SJSA1 (cell line): ENCODE data around the gene CAMK2D. TPM values are rescaled to one million over a fixed set of nuclear protein-coding genes. Genes with fewer than 3 reads are reported as not detected.
A peak's percentile ranks its signal among the peaks of the same experiment; 100 is the strongest.
"Not testable (repeated sequence)": the region's sequence is repeated elsewhere in the genome, so short reads cannot be mapped to it uniquely, and the experiment has no call there.

Experiments
- DNase-seq, 2 experiments: peaks; one replicate each; pipeline ENCODE4 v3.0.0-alpha.2; 2015 to 2020; ENCODE audit warnings: low spot score in 2 of 2, low read depth in 1 of 2
- H3K27ac ChIP-seq: fragments of 250-450 bp; sonication (Bioruptor Pico); 2 replicates; pipeline ENCODE4 v1.5.1; 2020; ENCODE audit warnings: mild to moderate bottlenecking, moderate library complexity
- H3K27me3 ChIP-seq: fragments of 250-450 bp; sonication (Bioruptor Pico); replicated peaks from 2 replicates; pipeline ENCODE4 v1.5.1; 2020; ENCODE audit warnings: mild to moderate bottlenecking, moderate library complexity
- H3K36me3 ChIP-seq: fragments of 250-450 bp; sonication (Bioruptor Pico); 2 replicates; pipeline ENCODE4 v1.5.1; 2020; ENCODE audit warnings: mild to moderate bottlenecking
- H3K4me1 ChIP-seq: fragments of 250-450 bp; sonication (Bioruptor Pico); replicated peaks from 2 replicates; pipeline ENCODE4 v1.6.1; 2021; ENCODE audit warnings: mild to moderate bottlenecking
- H3K4me3 ChIP-seq: fragments of 250-450 bp; sonication (Bioruptor Pico); 2 replicates; pipeline ENCODE4 v1.5.1; 2020; ENCODE audit warnings: mild to moderate bottlenecking
- H3K9me3 ChIP-seq: fragments of 250-450 bp; sonication (Bioruptor Pico); replicated peaks from 2 replicates; pipeline ENCODE4 v1.5.1; 2020; ENCODE audit warnings: mild to moderate bottlenecking
- total RNA-seq: library from RNA; depleted of rRNA; stranded (reverse); fragments of >200 nt; shearing (Covaris generic); gene quantifications from 2 replicates; pipeline ENCODE4 v1.2.3, GENCODE V29; 2014; rRNA removed

The CAMK2D gene
- 42.7 and 42.8 TPM in 2 replicates for total RNA-seq

GRCh38 chr4:113761620-113762185 lies at the start of gene CAMK2D:
TSS of gene CAMK2D (minus strand) at chr4:113761738. CDS start at chr4:113761068, 670 bp downstream.
- no peaks in the 10 kb centered on the region for H3K27me3 ChIP-seq
- peak; percentile 84 to 90 for DNase-seq
- peaks cover 8% of the 10 kb centered on the region; the same call in 1 of the 2 replicates for H3K36me3 ChIP-seq
- H3K27ac ChIP-seq, result peak within 1 kb of the TSS; percentile 93
- H3K9me3 ChIP-seq, result no peaks in the 10 kb centered on the region
- peaks cover 28% of the 10 kb centered on the region for H3K4me1 ChIP-seq
- peak within 1 kb of the TSS; percentile 76 for H3K4me3 ChIP-seq

- H3K27me3 ChIP-seq, result no peaks in the 10 kb centered on the region
- H3K9me3 ChIP-seq, result no peaks in the 10 kb centered on the region
- no peaks in the 10 kb centered on the region for H3K4me1 ChIP-seq
- peak in 1 of 2 experiments; percentile 8 for DNase-seq
- no peak overlapping the region for H3K4me3 ChIP-seq
- H3K27ac ChIP-seq, result no peak overlapping the region
- H3K36me3 ChIP-seq, result no peaks in the 10 kb centered on the region
Measured at GRCh38 chr4:113810906-113811305, 49.4 kb upstream of the CAMK2D start.

GRCh38 chr4:113809311-113809710 lies 47.8 kb upstream of the CAMK2D start:
- H3K27me3 ChIP-seq, result no peaks in the 10 kb centered on the region
- no peaks in the 10 kb centered on the region for H3K36me3 ChIP-seq
- H3K4me1 ChIP-seq, result no peaks in the 10 kb centered on the region
- no peaks in the 10 kb centered on the region for H3K9me3 ChIP-seq
- DNase-seq, result no peak
- no peak overlapping the region for H3K27ac ChIP-seq
- H3K4me3 ChIP-seq, result no peak overlapping the region

GRCh38 chr4:113806850-113807249 lies 45.3 kb upstream of the CAMK2D start:
- H3K27ac ChIP-seq, result no peak overlapping the region
- no peaks in the 10 kb centered on the region for H3K36me3 ChIP-seq
- H3K27me3 ChIP-seq, result no peaks in the 10 kb centered on the region
- no peak for DNase-seq
- H3K9me3 ChIP-seq, result no peaks in the 10 kb centered on the region
- no peaks in the 10 kb centered on the region for H3K4me1 ChIP-seq
- H3K4me3 ChIP-seq, result no peak overlapping the region

- H3K36me3 ChIP-seq, result no peaks in the 10 kb centered on the region
- H3K4me1 ChIP-seq, result no peaks in the 10 kb centered on the region
- no peaks in the 10 kb centered on the region for H3K27me3 ChIP-seq
Measured at GRCh38 chr4:113801882-113802281, 40.3 kb upstream of the CAMK2D start.

GRCh38 chr4:113796381-113796780 lies 34.8 kb upstream of the CAMK2D start:
- H3K4me1 ChIP-seq, DNase-seq: not testable (repeated sequence)

More at GRCh38 chr4:113801882-113802281, 40.3 kb upstream of the CAMK2D start:
- Histone ChIP-seq H3K9me3 (no peaks in the 10 kb centered on the region), H3K27ac (no peak overlapping the region), H3K4me3 (no peak overlapping the region)
- DNase-seq, result no peak

GRCh38 chr4:113790478-113790877 lies 28.9 kb upstream of the CAMK2D start:
- Histone ChIP-seq H3K27me3 (no peaks in the 10 kb centered on the region), H3K4me3 (no peak overlapping the region), H3K36me3 (no peaks in the 10 kb centered on the region), H3K9me3 (no peaks in the 10 kb centered on the region), H3K4me1 (no peaks in the 10 kb centered on the region), H3K27ac (no peak overlapping the region)
- DNase-seq, result no peak

More at GRCh38 chr4:113796381-113796780, 34.8 kb upstream of the CAMK2D start:
- not testable (repeated sequence) for H3K27ac ChIP-seq, H3K27me3 ChIP-seq, H3K36me3 ChIP-seq, H3K9me3 ChIP-seq, H3K4me3 ChIP-seq

GRCh38 chr4:113788888-113789287 lies 27.4 kb upstream of the CAMK2D start:
- Histone ChIP-seq H3K9me3 (no peaks in the 10 kb centered on the region), H3K4me1 (peaks cover 9% of the 10 kb centered on the region), H3K27me3 (no peaks in the 10 kb centered on the region), H3K36me3 (no peaks in the 10 kb centered on the region), H3K4me3 (no peak overlapping the region), H3K27ac (no peak overlapping the region)
- DNase-seq, result no peak

GRCh38 chr4:113785781-113786180 lies 24.2 kb upstream of the CAMK2D start:
- H3K36me3 ChIP-seq, result no peaks in the 10 kb centered on the region

GRCh38 chr4:113784497-113785250 lies 23.1 kb upstream of the CAMK2D start:
- H3K9me3 ChIP-seq, result no peaks in the 10 kb centered on the region
- H3K4me3 ChIP-seq, result no peak overlapping the region
- H3K27me3 ChIP-seq, result no peaks in the 10 kb centered on the region
- H3K4me1 ChIP-seq, result peaks cover 9% of the 10 kb centered on the region
- peak in 1 of 2 experiments; percentile 53 for DNase-seq
- H3K27ac ChIP-seq, result no peak overlapping the region
- H3K36me3 ChIP-seq, result no peaks in the 10 kb centered on the region

More at GRCh38 chr4:113785781-113786180, 24.2 kb upstream of the CAMK2D start:
- Histone ChIP-seq H3K27me3 (no peaks in the 10 kb centered on the region), H3K9me3 (no peaks in the 10 kb centered on the region), H3K4me3 (no peak overlapping the region), H3K4me1 (peaks cover 9% of the 10 kb centered on the region), H3K27ac (no peak overlapping the region)
- no peak for DNase-seq

GRCh38 chr4:113783701-113784100 lies 22.2 kb upstream of the CAMK2D start:
- Histone ChIP-seq H3K27ac (no peak overlapping the region), H3K4me1 (peaks cover 9% of the 10 kb centered on the region), H3K9me3 (no peaks in the 10 kb centered on the region), H3K27me3 (no peaks in the 10 kb centered on the region), H3K4me3 (no peak overlapping the region), H3K36me3 (no peaks in the 10 kb centered on the region)
- no peak for DNase-seq

GRCh38 chr4:113783289-113783688 lies 21.8 kb upstream of the CAMK2D start:
- no peaks in the 10 kb centered on the region for H3K9me3 ChIP-seq
- no peaks in the 10 kb centered on the region for H3K36me3 ChIP-seq
- no peak overlapping the region for H3K27ac ChIP-seq
- no peaks in the 10 kb centered on the region for H3K27me3 ChIP-seq
- no peak overlapping the region for H3K4me3 ChIP-seq
- no peak for DNase-seq
- H3K4me1 ChIP-seq, result peaks cover 9% of the 10 kb centered on the region

- Histone ChIP-seq H3K9me3 (no peaks in the 10 kb centered on the region), H3K27me3 (no peaks in the 10 kb centered on the region), H3K4me3 (no peak overlapping the region), H3K36me3 (no peaks in the 10 kb centered on the region), H3K27ac (no peak overlapping the region), H3K4me1 (peaks cover 9% of the 10 kb centered on the region)
- DNase-seq, result peak in 1 of 2 experiments; percentile 15
Measured at GRCh38 chr4:113781439-113782040, 20.0 kb upstream of the CAMK2D start.

GRCh38 chr4:113776679-113777078 lies 15.1 kb upstream of the CAMK2D start:
- Histone ChIP-seq H3K27ac (no peak overlapping the region), H3K4me1 (no peaks in the 10 kb centered on the region)

More at GRCh38 chr4:113776679-113777078, 15.1 kb upstream of the CAMK2D start:
- H3K4me3 ChIP-seq, result no peak overlapping the region
- H3K27me3 ChIP-seq, result no peaks in the 10 kb centered on the region
- no peak for DNase-seq
- H3K9me3 ChIP-seq, result no peaks in the 10 kb centered on the region
- no peaks in the 10 kb centered on the region for H3K36me3 ChIP-seq
